SH-SY5Y (cell line): ENCODE measurements around the gene EXD3.

Experiments used
- GATA2 ChIP-seq: IDR thresholded peaks from 2 replicates; pipeline ENCODE4 v1.6.1; 2011; ENCODE audit warnings: mild to moderate bottlenecking, low read depth, low read length
- GATA3 ChIP-seq: IDR thresholded peaks from 2 replicates; pipeline ENCODE4 v1.6.1; 2011; ENCODE audit warnings: low read depth, mild to moderate bottlenecking, low read length, moderate library complexity

DNA sequence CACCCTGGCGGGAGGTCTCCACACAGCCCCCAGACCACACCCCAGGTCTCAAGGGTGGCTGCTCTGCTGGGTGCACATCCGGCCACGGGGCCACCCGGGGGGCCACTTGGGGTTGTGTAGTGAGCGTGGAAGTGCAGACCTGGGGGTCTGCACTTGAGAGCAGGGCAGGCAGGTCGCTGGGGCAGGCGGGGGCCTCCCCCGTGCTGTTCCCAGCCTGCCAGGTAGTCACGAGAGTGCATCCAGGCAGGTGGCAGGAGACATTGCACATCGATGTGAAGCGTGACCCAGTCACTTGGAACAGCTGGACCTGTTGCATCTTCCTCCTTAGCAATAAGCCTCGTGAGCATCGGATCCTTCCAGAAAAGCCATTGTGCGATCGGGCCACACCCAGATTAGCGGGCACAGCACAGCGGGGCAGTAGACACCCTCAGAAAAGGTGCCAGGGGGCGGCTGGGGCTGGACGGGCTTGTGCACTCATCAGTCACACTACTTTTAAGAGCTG, 23.0 kb upstream of the EXD3 start:
- TF ChIP-seq GATA3 (no peak), GATA2 (no peak)
